ENCODE results near the gene TRIM21. TPM values are rescaled to one million over a fixed set of nuclear protein-coding genes. Genes with fewer than 3 reads are reported as not detected.

TRIM21 gene
- total and polyA plus RNA-seq, 9 of the 15 experiments (the other 6 are each of a cell fraction or from before 2014, with no cell fraction given), result 9.2 to 21.1 (median 10.8) TPM

- 0% methylated on average over 2 of the region's 2 CpGs for WGBS (ENCODE audit: insufficient coverage, low coverage, missing lambda C conversion rate)
- no peak overlapping the region for H3K4me2 ChIP-seq (ENCODE audit: insufficient read depth, low read length)
- H3K9me1 ChIP-seq (ENCODE audit: control insufficient read depth, insufficient read depth, low read length), result no peaks in the 10 kb centered on the region
- H3K36me3 ChIP-seq (ENCODE audit: control insufficient read depth, insufficient read depth, low read length), result peaks cover 1% of the 10 kb centered on the region; the same call in 1 of the 3 replicates
- H3K27ac ChIP-seq (ENCODE audit: extremely low read depth, low read depth, low read length), result no peak overlapping the region
- no peaks in the 10 kb centered on the region for H3K79me2 ChIP-seq (ENCODE audit: control insufficient read depth, insufficient read depth, low read length)
- CTCF ChIA-PET (ENCODE audit: low intra/inter-chr PET ratio), result no interaction called here
- POLR2A ChIA-PET, result interaction anchor here (1.2 to 1.5 kb wide), 2 partner anchors 9 to 12 kb away, joined by 3 read pairs; no protein-coding TSS in a partner anchor
- DNase-seq (ENCODE audit: extremely low read depth in 1 of 4, low spot score in 3 of 4) (peak in 2 of 4 experiments; percentile 32 to 41), ATAC-seq (peak; percentile 47; the same call in 1 of the 3 replicates), FAIRE-seq (peak; percentile 48)
- no TSS peak for BruUV-seq (replicated peaks)
- H2AFZ ChIP-seq (ENCODE audit: low read depth, low read length), result no peak overlapping the region
- no peak overlapping the region for H3K9ac ChIP-seq (ENCODE audit: insufficient read depth in 1 of 2, low read depth in 2 of 2, low read length in 2 of 2)
- no peaks in the 10 kb centered on the region for H3K4me1 ChIP-seq (replicated peaks in 1 of 2; ENCODE audit: control insufficient read depth in 2 of 2, insufficient read depth in 2 of 2, low read length in 2 of 2)
- intact Hi-C loops (cut with micrococcal nuclease), result no loop called here
- H3K4me3 ChIP-seq, result no peak overlapping the region
- 0 out of 2 replicates have a peak, but pooled peaks have one; percentile 25 for TF ChIP-seq TCF3 (CRISPR knock-in tag; IDR thresholded peaks at IDR 0.05)
- TF ChIP-seq CBFA2T3 (IDR thresholded peaks at IDR 0.05), result 0 out of 2 replicates have a peak, but pooled peaks have one; percentile 3
- peak; percentile 12; the same call in 1 of the 2 replicates for TF ChIP-seq TAL1 (IDR thresholded peaks at IDR 0.05)
- TF ChIP-seq TBL1XR1 (IDR thresholded peaks at IDR 0.05; ENCODE audit: low read length in 2 of 2), result no peak
- TF ChIP-seq RAD51 (IDR thresholded peaks at IDR 0.05; ENCODE audit: borderline replicate concordance, low read depth), result no peak
- no peaks in the 10 kb centered on the region for H3K9me3 ChIP-seq (replicated peaks; ENCODE audit: control insufficient read depth, insufficient read depth, low read depth, low read length)
- in situ Hi-C loops (cut with MboI), result no loop called here
- peaks cover 3 to 10% of the 10 kb centered on the region in 2 experiments; a peak in 3 of 5 replicates for H3K27me3 ChIP-seq (ENCODE audit: control insufficient read depth in 2 of 2, insufficient read depth in 2 of 2, low read length in 2 of 2)
- H4K20me1 ChIP-seq (replicated peaks; ENCODE audit: control insufficient read depth, insufficient read depth, low read length), result no peaks in the 10 kb centered on the region
Observed at GRCh38 chr11:4381901-4382300, 11.6 kb downstream of the TRIM21 start.

DNA sequence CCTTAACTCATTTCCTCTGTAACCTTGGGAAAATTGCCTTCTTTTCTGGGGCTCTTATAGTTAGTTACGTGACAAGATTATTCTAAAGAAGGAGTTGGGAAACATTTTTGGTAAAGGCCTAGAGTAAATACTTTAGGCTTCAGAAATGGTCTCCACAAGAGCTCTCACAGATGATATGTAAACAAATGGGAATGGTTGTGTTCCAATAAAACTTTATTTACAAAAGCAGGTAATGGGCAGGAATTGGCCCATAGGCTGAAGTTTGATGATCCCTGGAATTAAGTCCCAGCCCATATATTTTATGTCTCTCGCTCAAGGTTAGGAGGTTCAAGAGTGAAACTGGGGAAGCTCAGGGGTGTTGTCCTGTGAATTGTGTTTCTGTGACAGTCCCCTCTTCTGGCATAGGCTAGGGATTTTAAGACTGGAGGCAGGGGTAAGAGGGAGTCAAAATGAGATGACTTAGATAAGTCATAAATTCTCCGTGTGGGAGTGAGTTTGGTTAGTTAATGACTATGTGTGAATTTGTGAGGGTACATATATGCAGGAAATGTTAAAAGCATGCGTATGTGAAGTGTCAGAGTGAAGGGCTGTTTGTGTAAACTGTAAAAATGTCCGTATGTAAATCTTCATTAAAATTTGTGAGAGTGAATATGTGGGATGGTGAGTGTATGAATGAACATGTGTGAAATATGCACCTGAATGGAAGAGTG lies 17.9 kb downstream of the TRIM21 start:
- in situ Hi-C loops (cut with MboI) (no loop called here), intact Hi-C loops (cut with micrococcal nuclease) (no loop called here)
- Histone ChIP-seq H3K4me1 (replicated peaks in 1 of 2; ENCODE audit: control insufficient read depth in 2 of 2, insufficient read depth in 2 of 2, low read length in 2 of 2) (no peaks in the 10 kb centered on the region), H3K9me1 (ENCODE audit: control insufficient read depth, insufficient read depth, low read length) (no peaks in the 10 kb centered on the region), H3K4me2 (ENCODE audit: insufficient read depth, low read length) (no peak overlapping the region), H3K27me3 (ENCODE audit: control insufficient read depth in 2 of 2, insufficient read depth in 2 of 2, low read length in 2 of 2) (peaks cover 9 to 21% of the 10 kb centered on the region in 2 experiments), H2AFZ (ENCODE audit: low read depth, low read length) (no peak overlapping the region), H4K20me1 (replicated peaks; ENCODE audit: control insufficient read depth, insufficient read depth, low read length) (no peaks in the 10 kb centered on the region), H3K27ac (ENCODE audit: extremely low read depth, low read depth, low read length) (no peak overlapping the region), H3K9me3 (replicated peaks; ENCODE audit: control insufficient read depth, insufficient read depth, low read depth, low read length) (no peaks in the 10 kb centered on the region), H3K79me2 (ENCODE audit: control insufficient read depth, insufficient read depth, low read length) (no peaks in the 10 kb centered on the region), H3K36me3 (ENCODE audit: control insufficient read depth, insufficient read depth, low read length) (no peaks in the 10 kb centered on the region), H3K9ac (ENCODE audit: insufficient read depth in 1 of 2, low read depth in 2 of 2, low read length in 2 of 2) (no peak overlapping the region), H3K4me3 (no peak overlapping the region)
- 4% methylated on average over 5 of the region's 5 CpGs for WGBS (ENCODE audit: insufficient coverage, low coverage, missing lambda C conversion rate)
- CTCF ChIA-PET (ENCODE audit: low intra/inter-chr PET ratio), result no interaction called here
- no peak for DNase-seq (ENCODE audit: extremely low read depth in 1 of 4, low spot score in 3 of 4)
- BruUV-seq (replicated peaks), result no TSS peak
- FAIRE-seq, result no peak
- ATAC-seq, result no peak
- POLR2A ChIA-PET, result interaction anchor here (0.7 to 1.3 kb wide), 2 partner anchors 13 to 192 kb away, joined by 4 to 6 read pairs; no protein-coding TSS in a partner anchor
- TF ChIP-seq ZNF764 (CRISPR knock-in tag; IDR thresholded peaks at IDR 0.05; ENCODE audit: low read depth) (no peak), ZNF780A (CRISPR knock-in tag; IDR thresholded peaks at IDR 0.05) (no peak), ZNF586 (CRISPR knock-in tag; conservative IDR thresholded peaks at IDR 0.05) (no peak)
